ENCODE results near the gene ST3GAL3.

DNA sequence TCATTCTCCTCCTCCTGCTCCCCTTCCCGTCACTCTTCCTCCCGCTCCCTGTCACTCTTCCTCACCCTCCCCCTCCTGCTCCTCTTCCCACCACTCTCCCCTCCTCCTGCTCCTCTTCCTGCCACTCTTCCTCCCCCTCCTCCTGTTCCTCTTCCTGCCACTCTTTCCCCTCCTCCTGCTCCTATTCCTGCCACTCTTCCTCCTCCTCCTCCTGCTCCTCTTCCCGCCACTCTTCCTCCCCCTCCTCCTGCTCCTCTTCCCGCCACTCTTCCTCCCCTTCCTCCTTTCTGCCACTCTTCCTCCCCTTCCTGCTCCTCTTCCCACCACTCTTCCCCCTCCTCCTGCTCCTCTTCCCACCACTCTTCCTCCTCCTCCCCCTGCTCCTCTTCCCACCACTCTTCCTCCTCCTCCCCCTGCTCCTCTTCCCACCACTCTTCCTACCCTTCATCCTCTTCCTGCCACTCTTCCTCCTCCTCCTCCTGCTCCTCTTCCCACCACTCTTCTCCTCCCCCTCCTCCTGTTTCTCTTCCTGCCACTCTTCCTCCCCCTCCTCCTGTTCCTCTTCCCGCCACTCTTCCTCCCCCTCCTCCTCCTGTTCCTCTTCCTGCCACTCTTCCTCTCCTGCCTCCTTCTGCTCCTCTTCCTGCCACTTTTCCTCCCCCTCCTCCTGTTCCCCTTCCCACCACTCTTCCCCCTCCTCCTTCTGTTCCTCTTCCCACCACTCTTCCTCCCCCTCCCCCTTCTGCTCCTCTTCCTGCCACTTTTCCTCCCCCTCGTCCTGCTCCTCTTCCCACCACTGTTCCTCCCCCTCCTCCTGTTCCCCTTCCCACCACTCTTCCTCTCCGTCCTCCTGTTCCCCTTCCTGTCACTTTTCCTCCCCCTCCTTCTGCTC is 197.6 kb downstream of the ST3GAL3 start:
- TF ChIP-seq, protein P1, sequence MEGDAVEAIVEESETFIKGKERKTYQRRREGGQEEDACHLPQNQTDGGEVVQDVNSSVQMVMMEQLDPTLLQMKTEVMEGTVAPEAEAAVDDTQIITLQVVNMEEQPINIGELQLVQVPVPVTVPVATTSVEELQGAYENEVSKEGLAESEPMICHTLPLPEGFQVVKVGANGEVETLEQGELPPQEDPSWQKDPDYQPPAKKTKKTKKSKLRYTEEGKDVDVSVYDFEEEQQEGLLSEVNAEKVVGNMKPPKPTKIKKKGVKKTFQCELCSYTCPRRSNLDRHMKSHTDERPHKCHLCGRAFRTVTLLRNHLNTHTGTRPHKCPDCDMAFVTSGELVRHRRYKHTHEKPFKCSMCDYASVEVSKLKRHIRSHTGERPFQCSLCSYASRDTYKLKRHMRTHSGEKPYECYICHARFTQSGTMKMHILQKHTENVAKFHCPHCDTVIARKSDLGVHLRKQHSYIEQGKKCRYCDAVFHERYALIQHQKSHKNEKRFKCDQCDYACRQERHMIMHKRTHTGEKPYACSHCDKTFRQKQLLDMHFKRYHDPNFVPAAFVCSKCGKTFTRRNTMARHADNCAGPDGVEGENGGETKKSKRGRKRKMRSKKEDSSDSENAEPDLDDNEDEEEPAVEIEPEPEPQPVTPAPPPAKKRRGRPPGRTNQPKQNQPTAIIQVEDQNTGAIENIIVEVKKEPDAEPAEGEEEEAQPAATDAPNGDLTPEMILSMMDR (IDR thresholded peaks at IDR 0.05): no peak
- no peak for TF ChIP-seq POLR2A (IDR thresholded peaks at IDR 0.05)
